KOPT-K1 (cell line): ENCODE results near the gene FRAT1.
A peak's percentile ranks its signal among the peaks of the same experiment; 100 is the strongest.

Source experiments
- H3K27ac ChIP-seq: fragments of 200-600 bp; sonication (generic); 2 replicates; pipeline ENCODE4 v1.5.1; 2016; ENCODE audit warnings: antibody characterized with exemption, mild to moderate bottlenecking, low read depth, low read length; ENCODE audit not compliant: poor library complexity, severe bottlenecking
- H3K36me3 ChIP-seq: fragments of 200-600 bp; sonication (generic); 2 replicates; pipeline ENCODE4 v1.5.1; 2017; ENCODE audit warnings: antibody characterized with exemption, mild to moderate bottlenecking, low read length, moderate library complexity; ENCODE audit not compliant: insufficient read depth
- H3K9me3 ChIP-seq: fragments of 200-600 bp; sonication (generic); 2 replicates; pipeline ENCODE4 v1.5.1; 2017; ENCODE audit warnings: antibody characterized with exemption, low read length, mild to moderate bottlenecking; ENCODE audit not compliant: insufficient read depth, poor library complexity, severe bottlenecking

The FRAT1 gene

DNA sequence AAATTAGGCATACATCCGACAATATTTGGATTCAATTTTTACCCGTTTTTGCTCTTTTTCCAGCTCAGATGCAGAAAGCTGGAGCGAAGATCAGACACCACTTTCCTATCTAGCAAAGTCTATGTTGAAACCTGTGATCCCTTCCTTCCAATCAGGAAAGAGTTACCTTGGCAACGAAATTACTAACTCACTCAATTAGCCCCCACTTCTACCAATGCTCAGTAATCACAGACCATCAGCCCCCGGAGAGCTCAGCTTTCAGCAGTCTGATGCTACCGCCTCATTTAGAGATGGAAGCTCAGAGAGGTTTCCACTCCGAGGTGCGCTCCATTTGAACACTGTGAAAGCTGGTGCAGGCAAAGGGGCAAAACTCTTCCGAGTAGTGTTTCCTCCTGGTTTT, 6.7 kb downstream of the FRAT1 start:
- no peaks in the 10 kb centered on the region for H3K9me3 ChIP-seq
- no peak overlapping the region for H3K27ac ChIP-seq
- H3K36me3 ChIP-seq = 0 out of 2 replicates have a peak, but pooled peaks cover 9% of the 10 kb centered on the region

GRCh38 chr10:97327348-97328294, 8.6 kb downstream of the FRAT1 start:
- 0 out of 2 replicates have a peak, but pooled peaks cover 9% of the 10 kb centered on the region for H3K36me3 ChIP-seq
- no peak overlapping the region for H3K27ac ChIP-seq
- no peaks in the 10 kb centered on the region for H3K9me3 ChIP-seq

GRCh38 chr10:97328646-97329453, 9.8 kb downstream of the FRAT1 start:
- no peak overlapping the region for H3K27ac ChIP-seq
- 0 out of 2 replicates have a peak, but pooled peaks cover 9% of the 10 kb centered on the region for H3K36me3 ChIP-seq
- H3K9me3 ChIP-seq = no peaks in the 10 kb centered on the region

- no peak overlapping the region for H3K27ac ChIP-seq
- H3K36me3 ChIP-seq = 0 out of 2 replicates have a peak, but pooled peaks cover 9% of the 10 kb centered on the region
- no peaks in the 10 kb centered on the region for H3K9me3 ChIP-seq
Measured at GRCh38 chr10:97329766-97330165, 10.7 kb downstream of the FRAT1 start.

DNA sequence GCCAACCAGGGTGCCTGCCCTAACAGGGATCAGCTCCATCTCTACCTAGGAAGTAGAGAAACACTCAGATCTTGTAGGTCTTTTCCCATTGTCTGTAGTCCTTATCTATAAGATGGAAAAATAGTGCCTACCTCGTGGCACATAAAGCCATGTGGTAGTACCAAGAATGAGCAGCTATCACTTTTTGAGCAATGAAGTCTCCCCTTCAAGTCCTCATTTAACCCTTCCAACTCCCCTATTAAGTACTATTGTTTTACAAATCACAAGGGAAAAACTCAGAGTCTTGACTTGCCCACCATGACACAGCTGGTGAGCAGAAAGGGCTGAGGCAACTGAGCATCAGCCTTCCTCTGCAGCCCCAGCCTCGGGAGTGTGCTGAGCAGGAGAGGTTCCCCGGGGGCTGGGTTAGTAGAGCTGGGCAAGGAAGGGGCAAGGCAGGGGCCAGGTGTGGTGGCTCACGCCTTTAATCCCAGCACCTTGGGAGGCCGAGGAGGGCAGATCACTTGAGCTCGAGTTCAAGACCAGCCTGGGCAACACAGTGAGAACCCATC, 12.2 kb downstream of the FRAT1 start:
- Histone ChIP-seq H3K9me3 (no peaks in the 10 kb centered on the region), H3K36me3 (0 out of 2 replicates have a peak, but pooled peaks cover 9% of the 10 kb centered on the region), H3K27ac (no peak overlapping the region)

GRCh38 chr10:97332591-97333350, 13.7 kb downstream of the FRAT1 start:
- no peak overlapping the region for H3K27ac ChIP-seq
- 0 out of 2 replicates have a peak, but pooled peaks cover 9% of the 10 kb centered on the region for H3K36me3 ChIP-seq
- H3K9me3 ChIP-seq = no peaks in the 10 kb centered on the region

GRCh38 chr10:97333351-97333600, 14.2 kb downstream of the FRAT1 start:
- Histone ChIP-seq H3K27ac (no peak overlapping the region), H3K9me3 (no peaks in the 10 kb centered on the region), H3K36me3 (0 out of 2 replicates have a peak, but pooled peaks cover 9% of the 10 kb centered on the region)

DNA sequence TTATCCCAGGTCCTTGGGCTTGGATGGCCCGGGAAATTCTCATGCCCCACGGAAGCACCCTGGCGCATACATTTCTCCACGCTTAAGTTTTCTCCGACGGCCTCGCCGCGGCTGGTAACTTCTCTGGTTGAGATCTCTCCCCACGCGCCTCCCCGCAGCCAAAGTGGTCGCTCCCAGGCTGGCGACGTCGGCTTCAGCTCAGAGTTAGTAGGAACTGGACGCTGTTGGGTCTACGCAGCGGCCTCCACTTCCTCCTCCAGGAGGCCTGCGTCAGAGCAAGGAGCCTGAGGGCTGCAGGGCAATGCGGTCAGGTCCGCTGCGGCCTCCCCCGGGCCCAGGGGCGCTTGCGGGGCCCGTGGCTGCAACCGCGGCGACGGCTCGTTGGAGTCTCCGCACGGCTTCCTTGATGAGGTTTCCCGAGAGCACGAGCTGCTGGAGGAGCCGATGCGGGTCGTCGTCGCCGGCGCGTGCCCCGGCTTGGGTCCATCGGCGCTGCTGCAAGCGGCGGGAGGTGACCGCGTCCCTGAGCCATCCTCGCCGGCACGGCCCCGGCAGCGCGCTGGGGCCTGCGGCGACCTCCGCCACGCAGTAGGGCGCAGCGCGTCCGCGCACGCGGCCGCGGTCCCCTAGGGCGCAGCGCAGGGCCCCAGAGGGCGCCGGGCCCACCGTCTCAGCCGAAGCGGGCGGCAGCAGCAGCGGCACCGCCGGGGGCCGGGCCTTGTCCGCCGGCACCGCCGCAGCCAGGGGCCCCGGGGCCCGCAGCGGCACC, 14.7 kb downstream of the FRAT1 start:
- H3K27ac ChIP-seq = peak overlapping the region; percentile 88
- H3K9me3 ChIP-seq = no peaks in the 10 kb centered on the region
- H3K36me3 ChIP-seq = 0 out of 2 replicates have a peak, but pooled peaks cover 9% of the 10 kb centered on the region

DNA sequence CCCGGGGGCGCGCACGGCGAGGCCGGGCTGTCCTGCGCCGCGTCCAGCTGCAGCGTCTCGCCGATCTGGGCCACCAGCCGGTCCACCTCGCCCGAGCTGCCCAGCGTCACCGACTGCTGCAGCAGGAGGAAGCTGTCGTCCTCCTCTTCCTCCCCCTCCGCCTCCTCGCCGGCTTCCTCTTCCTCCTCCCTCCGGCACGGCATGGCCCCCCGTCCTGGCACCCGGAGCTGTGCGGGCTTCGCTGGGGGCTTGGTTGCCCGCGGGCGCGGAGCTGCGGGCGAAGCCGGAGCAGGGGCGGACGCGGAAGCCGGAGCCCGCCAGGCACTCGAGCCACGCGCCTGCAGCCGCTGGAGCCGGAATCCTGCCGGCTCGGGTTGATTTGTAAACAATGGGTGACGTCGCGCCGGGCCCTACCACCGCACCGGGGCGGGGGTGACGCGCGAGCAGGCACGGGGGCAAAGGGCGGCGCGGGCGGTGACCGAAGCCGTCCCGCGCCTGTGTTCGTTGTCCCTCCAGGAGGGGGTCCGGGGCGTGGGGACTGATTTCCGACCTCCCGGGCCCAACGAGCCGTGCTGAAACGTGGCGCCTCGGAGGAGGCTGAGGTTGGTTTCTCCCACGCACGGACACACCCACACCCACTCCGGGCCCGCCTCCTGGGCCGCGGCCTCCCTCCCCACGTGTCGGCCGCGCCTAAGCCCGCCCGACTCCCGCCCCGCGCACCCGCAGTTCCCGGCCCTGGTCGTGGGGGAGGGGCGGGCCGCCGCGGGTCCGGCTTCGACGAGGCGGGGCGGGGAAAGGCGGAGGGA, 15.5 kb downstream of the FRAT1 start, which contains the start of gene FRAT2:
TSS of gene FRAT2 (minus strand) at position 360 of the 806 bp plus-strand sequence. CDS start at position 203, 157 bp downstream.
- peak within 1 kb of the TSS; percentile 88 for H3K27ac ChIP-seq
- no peaks in the 10 kb centered on the region for H3K9me3 ChIP-seq
- 0 out of 2 replicates have a peak, but pooled peaks cover 1% of the 10 kb centered on the region for H3K36me3 ChIP-seq

GRCh38 chr10:97335188-97335619, 16.1 kb downstream of the FRAT1 start:
- Histone ChIP-seq H3K36me3 (no peaks in the 10 kb centered on the region), H3K27ac (peak overlapping the region; percentile 88), H3K9me3 (no peaks in the 10 kb centered on the region)

- no peak overlapping the region for H3K27ac ChIP-seq
- H3K36me3 ChIP-seq = no peaks in the 10 kb centered on the region
- H3K9me3 ChIP-seq = no peaks in the 10 kb centered on the region
Measured at GRCh38 chr10:97336006-97336405, 16.9 kb downstream of the FRAT1 start.

DNA sequence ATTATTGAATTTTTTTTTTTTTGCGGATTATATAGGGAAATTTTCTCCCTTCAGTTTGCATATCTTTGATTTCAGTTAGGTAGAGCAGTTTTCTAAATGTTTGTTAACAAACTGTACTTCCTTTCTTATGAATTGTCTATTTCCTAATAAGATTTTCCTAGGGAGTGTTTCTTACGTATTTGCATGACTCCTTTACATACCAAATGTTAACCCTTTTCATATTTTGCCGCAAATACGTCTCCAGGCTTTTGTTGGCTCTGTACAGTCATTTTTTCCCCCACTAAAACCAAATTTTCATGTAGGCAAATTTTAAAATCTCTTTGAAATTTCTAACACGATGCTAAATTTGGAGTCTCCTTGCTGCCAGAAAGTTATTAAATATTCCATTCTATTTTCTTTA, 17.4 kb downstream of the FRAT1 start:
- no peaks in the 10 kb centered on the region for H3K36me3 ChIP-seq
- H3K9me3 ChIP-seq = no peaks in the 10 kb centered on the region
- no peak overlapping the region for H3K27ac ChIP-seq
